ENCODE data around the gene ZC3H7B. TPM values are rescaled to one million over a fixed set of nuclear protein-coding genes. Genes with fewer than 3 reads are reported as not detected.
A peak's percentile ranks its signal among the peaks of the same experiment; 100 is the strongest.

ZC3H7B gene
- total and polyA plus RNA-seq, 7 experiments from 2014 or later = 1.7 to 65.9 (median 39.6) TPM

DNA sequence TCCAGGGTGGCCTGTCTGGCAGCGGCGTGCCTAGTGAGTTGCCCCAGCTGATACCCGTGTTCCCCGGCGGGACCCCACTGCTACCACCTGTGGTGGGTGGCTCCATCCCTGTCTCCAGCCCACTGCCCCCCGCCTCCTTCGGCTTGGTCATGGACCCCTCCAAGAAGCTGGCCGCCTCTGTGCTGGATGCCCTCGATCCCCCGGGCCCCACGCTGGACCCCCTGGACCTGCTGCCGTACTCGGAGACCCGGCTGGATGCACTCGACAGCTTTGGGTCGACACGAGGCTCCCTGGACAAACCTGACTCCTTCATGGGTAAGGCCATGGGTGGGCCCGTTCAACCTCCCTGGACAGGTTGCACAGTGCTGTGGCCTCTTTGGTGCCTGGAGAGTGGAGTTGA, 38.5 kb downstream of the ZC3H7B start:
- CTCF ChIA-PET = interaction anchor here (0.6 kb wide), 1 partner anchor 71 kb away, joined by 3 read pairs; no protein-coding TSS in a partner anchor
- Mint-ChIP-seq H3K27me3 (no peaks in the 10 kb centered on the region), H3K27ac (no peak overlapping the region), H3K9me3 (no peaks in the 10 kb centered on the region), H3K36me3 (peaks cover 0 to 19% (median 3%) of the 10 kb centered on the region in 5 donors), H3K4me3 (no peak overlapping the region), H3K4me1 (peaks cover 3 to 19% (median 14%) of the 10 kb centered on the region in 7 donors)
- Histone ChIP-seq H3K4me3 (ENCODE audit: low read length) (no peak overlapping the region), H3K27me3 (ENCODE audit: control insufficient read depth in 2 of 2, insufficient read depth in 2 of 2, low read length in 2 of 2) (no peaks in the 10 kb centered on the region), H3K4me1 (ENCODE audit: control insufficient read depth in 2 of 2, insufficient read depth in 2 of 2, low read length in 2 of 2) (no peaks in the 10 kb centered on the region), H3K36me3 (ENCODE audit: control insufficient read depth in 2 of 3, insufficient read depth in 3 of 3, low read length in 3 of 3) (peaks cover 0 to 74% (median 23%) of the 10 kb centered on the region in 3 experiments), H3K27ac (ENCODE audit: low read depth, low read length) (no peak overlapping the region), H3K9me3 (ENCODE audit: control insufficient read depth in 2 of 3, low read length in 3 of 3) (no peaks in the 10 kb centered on the region)
- intact Hi-C loops (cut with micrococcal nuclease) = no loop called here
- POLR2A ChIA-PET = no interaction called here
- DNase-seq (no peak), ATAC-seq (no peak)

DNA sequence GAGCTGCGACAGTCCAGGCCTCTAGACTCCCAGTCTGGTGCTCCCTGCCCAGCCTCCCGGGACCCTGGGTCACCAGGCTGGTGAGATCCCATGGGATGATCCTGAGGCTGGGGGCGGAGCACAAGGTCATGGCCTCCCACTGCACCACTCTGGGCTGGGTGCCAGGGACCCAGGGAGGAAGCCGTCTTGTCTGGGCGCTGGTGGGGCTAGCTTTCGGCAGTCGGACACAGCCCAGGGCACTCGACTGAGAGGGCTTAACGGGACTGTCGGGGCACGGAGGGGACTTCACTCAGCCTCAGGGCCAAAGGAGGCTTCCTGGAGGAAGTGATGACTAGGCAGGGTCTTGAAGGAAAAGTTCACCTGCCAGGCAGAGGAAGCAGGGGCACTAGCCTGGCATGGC, 39.0 kb downstream of the ZC3H7B start:
- POLR2A ChIA-PET = no interaction called here
- Histone ChIP-seq H3K27me3 (ENCODE audit: control insufficient read depth in 2 of 2, insufficient read depth in 2 of 2, low read length in 2 of 2) (no peaks in the 10 kb centered on the region), H3K4me1 (ENCODE audit: control insufficient read depth in 2 of 2, insufficient read depth in 2 of 2, low read length in 2 of 2) (no peaks in the 10 kb centered on the region), H3K9me3 (ENCODE audit: control insufficient read depth in 2 of 3, low read length in 3 of 3) (no peaks in the 10 kb centered on the region), H3K4me3 (ENCODE audit: low read length) (no peak overlapping the region), H3K36me3 (ENCODE audit: control insufficient read depth in 2 of 3, insufficient read depth in 3 of 3, low read length in 3 of 3) (peaks cover 0 to 72% (median 23%) of the 10 kb centered on the region in 3 experiments), H3K27ac (ENCODE audit: low read depth, low read length) (no peak overlapping the region)
- Mint-ChIP-seq H3K4me1 (peaks cover 0 to 18% (median 9%) of the 10 kb centered on the region in 7 donors), H3K27me3 (no peaks in the 10 kb centered on the region), H3K36me3 (peaks cover 0 to 20% (median 3%) of the 10 kb centered on the region in 5 donors), H3K27ac (peak overlapping the region in 1 of 9 donors; percentile 33), H3K4me3 (no peak overlapping the region), H3K9me3 (no peaks in the 10 kb centered on the region)
- intact Hi-C loops (cut with micrococcal nuclease) = no loop called here
- no peak for ATAC-seq
- CTCF ChIA-PET = no interaction called here
- DNase-seq = no peak

DNA sequence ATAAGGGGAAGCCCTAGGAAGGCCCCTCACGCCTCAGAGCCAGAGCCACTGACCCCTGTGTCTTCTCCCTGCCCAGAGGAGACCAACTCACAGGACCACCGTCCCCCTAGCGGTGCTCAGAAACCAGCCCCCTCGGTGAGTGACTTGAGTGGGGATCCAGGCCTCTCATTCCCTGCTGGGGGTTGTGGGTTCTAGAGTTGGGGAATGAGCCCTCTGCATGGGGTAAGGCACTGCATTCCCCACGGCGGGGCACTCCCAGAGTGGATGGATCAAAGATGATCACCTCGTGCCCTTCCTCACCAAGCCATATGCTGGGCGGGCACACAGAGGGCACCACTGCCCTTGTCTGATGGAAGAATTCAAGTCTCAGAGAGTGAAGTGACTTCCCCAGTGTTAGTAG, 39.7 kb downstream of the ZC3H7B start:
- Mint-ChIP-seq H3K4me1 (peaks cover 0 to 12% (median 3%) of the 10 kb centered on the region in 7 donors), H3K9me3 (no peaks in the 10 kb centered on the region), H3K4me3 (no peak overlapping the region), H3K27me3 (no peaks in the 10 kb centered on the region), H3K36me3 (peaks cover 0 to 16% (median 3%) of the 10 kb centered on the region in 5 donors), H3K27ac (no peak overlapping the region)
- H3K27me3 ChIP-seq (ENCODE audit: control insufficient read depth in 2 of 2, insufficient read depth in 2 of 2, low read length in 2 of 2) = no peaks in the 10 kb centered on the region
- H3K4me1 ChIP-seq (ENCODE audit: control insufficient read depth in 2 of 2, insufficient read depth in 2 of 2, low read length in 2 of 2) = no peaks in the 10 kb centered on the region
- no peak for DNase-seq
- H3K36me3 ChIP-seq (ENCODE audit: control insufficient read depth in 2 of 3, insufficient read depth in 3 of 3, low read length in 3 of 3) = peaks cover 0 to 74% (median 27%) of the 10 kb centered on the region in 3 experiments
- no peaks in the 10 kb centered on the region for H3K9me3 ChIP-seq (ENCODE audit: control insufficient read depth in 2 of 3, low read length in 3 of 3)
- no peak overlapping the region for H3K27ac ChIP-seq (ENCODE audit: low read depth, low read length)
- no peak for ATAC-seq
- ChIA-PET POLR2A (no interaction called here), CTCF (interaction anchor here (0.7 kb wide), 1 partner anchor 32 kb away, joined by 3 read pairs; no protein-coding TSS in a partner anchor)
- no peak overlapping the region for H3K4me3 ChIP-seq (ENCODE audit: low read length)
- intact Hi-C loops (cut with micrococcal nuclease) = no loop called here

DNA sequence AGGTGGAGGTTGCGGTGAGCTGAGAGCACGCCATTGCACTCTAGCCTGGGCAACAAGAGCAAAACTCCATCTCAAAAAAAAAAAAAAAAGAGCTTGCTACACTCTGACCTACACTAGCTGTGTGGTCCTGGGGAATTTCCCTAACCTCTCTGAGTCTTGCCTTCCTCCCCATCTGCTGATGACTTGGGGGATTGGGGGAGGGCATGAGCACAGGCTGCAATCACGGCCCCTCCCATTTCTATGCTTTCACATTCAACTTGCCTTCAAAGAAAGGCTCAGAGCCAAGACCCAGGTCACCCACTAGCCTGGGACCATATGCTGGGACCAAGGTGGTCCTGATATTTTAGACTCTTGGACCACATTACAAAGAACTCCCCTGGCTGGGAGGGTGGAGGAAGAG, 40.7 kb downstream of the ZC3H7B start:
- Histone ChIP-seq H3K27ac (ENCODE audit: low read depth, low read length) (no peak overlapping the region), H3K27me3 (ENCODE audit: control insufficient read depth in 2 of 2, insufficient read depth in 2 of 2, low read length in 2 of 2) (no peaks in the 10 kb centered on the region), H3K36me3 (ENCODE audit: control insufficient read depth in 2 of 3, insufficient read depth in 3 of 3, low read length in 3 of 3) (peaks cover 0 to 84% (median 33%) of the 10 kb centered on the region in 3 experiments), H3K9me3 (ENCODE audit: control insufficient read depth in 2 of 3, low read length in 3 of 3) (no peaks in the 10 kb centered on the region), H3K4me3 (ENCODE audit: low read length) (no peak overlapping the region), H3K4me1 (ENCODE audit: control insufficient read depth in 2 of 2, insufficient read depth in 2 of 2, low read length in 2 of 2) (no peaks in the 10 kb centered on the region)
- ChIA-PET CTCF (no interaction called here), POLR2A (no interaction called here)
- peaks cover 0 to 16% (median 3%) of the 10 kb centered on the region in 5 donors for H3K36me3 Mint-ChIP-seq
- H3K27me3 Mint-ChIP-seq = no peaks in the 10 kb centered on the region
- H3K4me3 Mint-ChIP-seq = no peak overlapping the region
- DNase-seq = no peak
- ATAC-seq = no peak
- H3K27ac Mint-ChIP-seq = peak overlapping the region in 1 of 9 donors; percentile 82
- peaks cover 0 to 9% (median 3%) of the 10 kb centered on the region in 7 donors for H3K4me1 Mint-ChIP-seq
- intact Hi-C loops (cut with micrococcal nuclease) = no loop called here
- no peaks in the 10 kb centered on the region for H3K9me3 Mint-ChIP-seq

DNA sequence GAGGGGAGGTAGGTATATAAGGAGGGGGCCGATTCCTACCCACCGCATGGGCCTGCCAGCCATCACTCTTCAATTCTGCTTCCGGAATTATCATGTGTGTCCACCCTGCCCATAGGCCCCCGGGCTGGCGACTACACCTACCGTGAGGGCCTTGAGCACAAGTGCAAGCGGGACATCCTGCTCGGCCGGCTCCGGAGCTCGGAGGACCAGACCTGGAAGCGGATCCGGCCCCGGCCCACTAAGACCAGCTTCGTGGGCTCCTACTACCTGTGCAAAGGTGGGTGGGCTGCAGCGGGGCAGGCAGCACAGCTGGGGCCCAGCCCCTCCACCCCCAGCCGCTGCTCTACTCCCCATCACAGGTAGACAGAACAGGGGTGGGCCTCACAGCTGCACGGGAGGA, 42.0 kb downstream of the ZC3H7B start:
- no peak for ATAC-seq
- no peak for DNase-seq
- peaks cover 0 to 6% (median 0%) of the 10 kb centered on the region in 7 donors for H3K4me1 Mint-ChIP-seq
- Histone ChIP-seq H3K27ac (ENCODE audit: low read depth, low read length) (no peak overlapping the region), H3K4me3 (ENCODE audit: low read length) (no peak overlapping the region), H3K36me3 (ENCODE audit: control insufficient read depth in 2 of 3, insufficient read depth in 3 of 3, low read length in 3 of 3) (peaks cover 0 to 93% (median 37%) of the 10 kb centered on the region in 3 experiments), H3K27me3 (ENCODE audit: control insufficient read depth in 2 of 2, insufficient read depth in 2 of 2, low read length in 2 of 2) (no peaks in the 10 kb centered on the region), H3K4me1 (ENCODE audit: control insufficient read depth in 2 of 2, insufficient read depth in 2 of 2, low read length in 2 of 2) (no peaks in the 10 kb centered on the region), H3K9me3 (ENCODE audit: control insufficient read depth in 2 of 3, low read length in 3 of 3) (no peaks in the 10 kb centered on the region)
- H3K27ac Mint-ChIP-seq = no peak overlapping the region
- no peaks in the 10 kb centered on the region for H3K9me3 Mint-ChIP-seq
- H3K36me3 Mint-ChIP-seq = peaks cover 0 to 20% (median 6%) of the 10 kb centered on the region in 5 donors
- ChIA-PET POLR2A (no interaction called here), CTCF (no interaction called here)
- H3K27me3 Mint-ChIP-seq = no peaks in the 10 kb centered on the region
- H3K4me3 Mint-ChIP-seq = no peak overlapping the region
- intact Hi-C loops (cut with micrococcal nuclease) = no loop called here

DNA sequence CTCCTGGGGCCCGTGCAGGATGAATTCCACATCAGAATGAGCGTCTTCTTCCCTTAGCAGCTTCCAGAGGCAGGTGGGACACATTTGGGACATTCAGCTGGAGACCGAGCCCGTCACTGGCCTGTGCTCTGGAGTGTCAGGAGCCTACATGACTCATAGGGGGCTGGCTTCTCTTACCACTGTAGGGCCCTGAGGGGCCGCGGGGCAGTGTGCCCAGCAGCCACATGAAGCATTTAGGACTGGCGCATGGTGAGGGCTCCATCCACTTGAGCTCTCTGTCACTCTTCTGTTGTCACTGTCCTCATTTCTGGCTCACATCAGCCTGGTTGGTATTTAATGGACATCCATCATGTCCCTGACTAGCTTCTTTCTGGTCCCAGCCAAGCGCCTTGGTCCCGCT, 42.4 kb downstream of the ZC3H7B start:
- H3K27ac ChIP-seq (ENCODE audit: low read depth, low read length) = no peak overlapping the region
- Mint-ChIP-seq H3K9me3 (no peaks in the 10 kb centered on the region), H3K27me3 (no peaks in the 10 kb centered on the region), H3K4me1 (peaks cover 0 to 6% (median 0%) of the 10 kb centered on the region in 7 donors), H3K4me3 (no peak overlapping the region), H3K36me3 (peaks cover 0 to 24% (median 6%) of the 10 kb centered on the region in 5 donors), H3K27ac (peak overlapping the region in 1 of 9 donors; percentile 6)
- POLR2A ChIA-PET = no interaction called here
- H3K9me3 ChIP-seq (ENCODE audit: control insufficient read depth in 2 of 3, low read length in 3 of 3) = no peaks in the 10 kb centered on the region
- H3K4me3 ChIP-seq (ENCODE audit: low read length) = no peak overlapping the region
- CTCF ChIA-PET = no interaction called here
- no peaks in the 10 kb centered on the region for H3K4me1 ChIP-seq (ENCODE audit: control insufficient read depth in 2 of 2, insufficient read depth in 2 of 2, low read length in 2 of 2)
- no peaks in the 10 kb centered on the region for H3K27me3 ChIP-seq (ENCODE audit: control insufficient read depth in 2 of 2, insufficient read depth in 2 of 2, low read length in 2 of 2)
- intact Hi-C loops (cut with micrococcal nuclease) = no loop called here
- ATAC-seq = no peak
- DNase-seq = no peak
- H3K36me3 ChIP-seq (ENCODE audit: control insufficient read depth in 2 of 3, insufficient read depth in 3 of 3, low read length in 3 of 3) = peaks cover 0 to 93% (median 39%) of the 10 kb centered on the region in 3 experiments

DNA sequence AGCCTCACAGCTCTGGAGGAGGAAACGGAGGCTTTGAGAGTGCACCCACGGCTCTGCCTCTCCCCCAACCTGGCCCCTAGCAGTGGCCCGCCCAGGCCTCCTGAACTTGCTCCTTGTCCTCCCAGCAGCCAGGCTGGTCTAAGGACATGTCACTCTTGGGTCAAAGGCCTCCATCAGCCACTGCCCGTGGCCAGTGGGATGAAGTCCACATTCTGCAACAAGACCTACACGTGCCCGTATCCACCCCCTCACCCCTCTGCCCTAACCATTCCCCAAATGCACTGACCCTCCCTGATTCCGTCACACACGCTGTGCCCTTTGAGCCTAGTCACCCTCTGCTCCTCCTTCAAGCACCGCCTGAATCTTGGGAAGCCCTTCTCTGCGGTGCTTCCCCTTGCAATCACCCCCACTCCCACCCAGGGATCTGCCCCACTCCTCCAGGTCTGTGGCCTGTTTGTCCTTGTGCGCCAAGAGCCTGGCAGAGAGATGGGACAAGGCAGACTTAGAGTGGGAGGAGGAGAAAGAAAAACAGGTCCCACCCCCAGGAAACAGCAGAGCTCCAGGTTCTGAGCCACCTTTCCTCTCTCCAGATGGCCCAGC, 43.0 kb downstream of the ZC3H7B start:
- Mint-ChIP-seq H3K9me3 (no peaks in the 10 kb centered on the region), H3K4me3 (no peak overlapping the region), H3K27ac (peak overlapping the region in 1 of 9 donors; percentile 33), H3K36me3 (peaks cover 0 to 24% (median 6%) of the 10 kb centered on the region in 5 donors), H3K4me1 (peaks cover 0 to 6% (median 0%) of the 10 kb centered on the region in 7 donors), H3K27me3 (no peaks in the 10 kb centered on the region)
- ChIA-PET POLR2A (no interaction called here), CTCF (no interaction called here)
- no peak overlapping the region for H3K27ac ChIP-seq (ENCODE audit: low read depth, low read length)
- intact Hi-C loops (cut with micrococcal nuclease) = no loop called here
- no peaks in the 10 kb centered on the region for H3K9me3 ChIP-seq (ENCODE audit: control insufficient read depth in 2 of 3, low read length in 3 of 3)
- DNase-seq (no peak), ATAC-seq (no peak)
- peaks cover 0 to 93% (median 42%) of the 10 kb centered on the region in 3 experiments for H3K36me3 ChIP-seq (ENCODE audit: control insufficient read depth in 2 of 3, insufficient read depth in 3 of 3, low read length in 3 of 3)
- H3K4me1 ChIP-seq (ENCODE audit: control insufficient read depth in 2 of 2, insufficient read depth in 2 of 2, low read length in 2 of 2) = no peaks in the 10 kb centered on the region
- no peak overlapping the region for H3K4me3 ChIP-seq (ENCODE audit: low read length)
- no peaks in the 10 kb centered on the region for H3K27me3 ChIP-seq (ENCODE audit: control insufficient read depth in 2 of 2, insufficient read depth in 2 of 2, low read length in 2 of 2)
